Muscle of back (tissue), 10 donors: ENCODE results near the gene VMO1. TPM values are rescaled to one million over a fixed set of nuclear protein-coding genes. Genes with fewer than 3 reads are reported as not detected.

Experiments used
- polyA plus RNA-seq, 10 donors: library from polyadenylated mRNA; unstranded; fragments of 120-200 nt; gene quantifications; one replicate each; pipeline ENCODE4 v1.2.1, GENCODE V29; 2013; ENCODE audit not compliant: insufficient read length in 10 of 10

Gene VMO1
- polyA plus RNA-seq, 10 donors, result 3.9 to 8.3 (median 5.8) TPM

Other genes with a start within 250 kb of the VMO1 start
- gene MYBBP1A, start 231.0 kb downstream of the VMO1 start, polyA plus RNA-seq, result 10 to 100 TPM; 25.9 to 41.9 (median 31.3) TPM
- gene GGT6, start 225.8 kb downstream of the VMO1 start, polyA plus RNA-seq, result 1 to 10 TPM in 2 of 10 donors, under 1 TPM in 7, not detected in 1; 0.10 to 2.1 (median 0.15) TPM
- gene SMTNL2, start 201.8 kb downstream of the VMO1 start, polyA plus RNA-seq, result 100 to 1,000 TPM in 8 of 10 donors, 10 to 100 TPM in 2; 45.2 to 166 (median 110) TPM
- gene ALOX15, start 144.7 kb downstream of the VMO1 start, polyA plus RNA-seq, result 1 to 10 TPM in 1 of 10 donors, under 1 TPM in 9; 0.25 to 1.1 (median 0.44) TPM
- gene PELP1, start 82.2 kb downstream of the VMO1 start, polyA plus RNA-seq, result 10 to 100 TPM; 26.8 to 34.6 (median 31.6) TPM
- gene ARRB2, start 75.7 kb downstream of the VMO1 start, polyA plus RNA-seq, result 10 to 100 TPM; 17.8 to 25.8 (median 20.3) TPM
- gene MED11, start 54.9 kb downstream of the VMO1 start, polyA plus RNA-seq, result 10 to 100 TPM; 13.4 to 17.4 (median 15.8) TPM
- gene ZMYND15, start 46.5 kb downstream of the VMO1 start, polyA plus RNA-seq, result under 1 TPM; 0.19 to 0.52 (median 0.30) TPM
- gene CXCL16, start 46.4 kb downstream of the VMO1 start, polyA plus RNA-seq, result 1 to 10 TPM; 3.2 to 6.0 (median 5.2) TPM
- gene TM4SF5, start 14.5 kb downstream of the VMO1 start, polyA plus RNA-seq, result not detected
- gene GLTPD2, start 2.6 kb upstream of the VMO1 start, polyA plus RNA-seq, result under 1 TPM in 9 of 10 donors, not detected in 1; 0.40 to 0.79 (median 0.56) TPM
- 100 to 1,000 TPM in 4 of 10 donors, 10 to 100 TPM in 6; 88.8 to 107 (median 96.2) TPM for gene PSMB6, start 9.8 kb upstream of the VMO1 start, polyA plus RNA-seq
- gene PLD2, start 20.8 kb upstream of the VMO1 start, polyA plus RNA-seq, result 10 to 100 TPM; 15.4 to 35.0 (median 24.6) TPM
- gene MINK1, start 47.0 kb upstream of the VMO1 start, polyA plus RNA-seq, result 10 to 100 TPM; 24.8 to 47.0 (median 30.4) TPM
- gene C17orf107, start 113.2 kb upstream of the VMO1 start, polyA plus RNA-seq, result 1 to 10 TPM in 8 of 10 donors, under 1 TPM in 2; 0.67 to 2.1 (median 1.4) TPM
- 1 to 10 TPM in 8 of 10 donors, under 1 TPM in 2; 0.67 to 5.5 (median 1.7) TPM for gene CHRNE, start 116.7 kb upstream of the VMO1 start, polyA plus RNA-seq
- 1 to 10 TPM in 4 of 10 donors, under 1 TPM in 6; 0.58 to 1.7 (median 0.81) TPM for gene GP1BA, start 145.9 kb upstream of the VMO1 start, polyA plus RNA-seq
- 10 to 100 TPM; 41.8 to 58.0 (median 49.9) TPM for gene SLC25A11, start 153.7 kb upstream of the VMO1 start, polyA plus RNA-seq
- gene RNF167, start 153.9 kb upstream of the VMO1 start, polyA plus RNA-seq, result 10 to 100 TPM; 61.9 to 77.7 (median 68.3) TPM
- gene PFN1, start 162.2 kb upstream of the VMO1 start, polyA plus RNA-seq, result 100 to 1,000 TPM; 282 to 440 (median 354) TPM
- 1,000 to 10,000 TPM in 9 of 10 donors, 100 to 1,000 TPM in 1; 770 to 2,512 (median 1,687) TPM for gene ENO3, start 164.8 kb upstream of the VMO1 start, polyA plus RNA-seq
- 100 to 1,000 TPM in 2 of 10 donors, 10 to 100 TPM in 8; 78.8 to 113 (median 81.3) TPM for gene SPAG7, start 181.5 kb upstream of the VMO1 start, polyA plus RNA-seq
- gene CAMTA2, start 201.3 kb upstream of the VMO1 start, polyA plus RNA-seq, result 10 to 100 TPM; 14.6 to 33.9 (median 21.6) TPM
- 1 to 10 TPM; 3.0 to 6.9 (median 4.2) TPM for gene INCA1, start 211.2 kb upstream of the VMO1 start, polyA plus RNA-seq
- 100 to 1,000 TPM in 5 of 10 donors, 10 to 100 TPM in 5; 74.9 to 113 (median 100) TPM for gene KIF1C, start 211.6 kb upstream of the VMO1 start, polyA plus RNA-seq
- under 1 TPM in 8 of 10 donors, not detected in 2; 0.07 to 0.28 (median 0.15) TPM for gene SLC52A1, start 249.1 kb upstream of the VMO1 start, polyA plus RNA-seq